Activated T-cell treated with anti-CD3 and anti-CD28 coated beads, Interleukin-2, amount 50 U/mL, for 4 hours (primary cell): ENCODE results near the gene CCIN. TPM values are rescaled to one million over a fixed set of nuclear protein-coding genes. Genes with fewer than 3 reads are reported as not detected.
"Not testable (repeated sequence)": the region's sequence is repeated elsewhere in the genome, so short reads cannot be mapped to it uniquely, and the experiment has no call there.

Experiments used
- ATAC-seq, 2 donors: fragments of 200-7000 bp; cut with Tn5 transposase; one replicate each; pipeline ENCODE4 v1.10.0; 2021
- DNase-seq: peaks from one replicate; pipeline ENCODE4 v3.0.0-alpha.2; 2020
- H3K27me3 Mint-ChIP-seq: one replicate; pipeline ENCODE4 v1.8.0; 2021; ENCODE audit warnings: low read depth, mixed read lengths
- H3K36me3 Mint-ChIP-seq: one replicate; pipeline ENCODE4 v1.8.0; 2022; ENCODE audit warnings: mixed read lengths; ENCODE audit not compliant: insufficient read depth
- H3K4me1 Mint-ChIP-seq: one replicate; pipeline ENCODE4 v1.8.0; 2021; ENCODE audit warnings: low read depth, mixed read lengths
- H3K4me3 Mint-ChIP-seq: one replicate; pipeline ENCODE4 v1.8.0; 2021; ENCODE audit warnings: mild to moderate bottlenecking, moderate library complexity, mixed read lengths
- H3K9me3 Mint-ChIP-seq: one replicate; pipeline ENCODE4 v1.8.0; 2021; ENCODE audit warnings: mixed read lengths
- total RNA-seq, 3 donors: library from RNA; stranded (reverse); gene quantifications; one replicate each; pipeline ENCODE4 v1.2.1, GENCODE V29; 2021

Gene CCIN
- total RNA-seq, 3 donors from 2014 or later, result not detected

DNA sequence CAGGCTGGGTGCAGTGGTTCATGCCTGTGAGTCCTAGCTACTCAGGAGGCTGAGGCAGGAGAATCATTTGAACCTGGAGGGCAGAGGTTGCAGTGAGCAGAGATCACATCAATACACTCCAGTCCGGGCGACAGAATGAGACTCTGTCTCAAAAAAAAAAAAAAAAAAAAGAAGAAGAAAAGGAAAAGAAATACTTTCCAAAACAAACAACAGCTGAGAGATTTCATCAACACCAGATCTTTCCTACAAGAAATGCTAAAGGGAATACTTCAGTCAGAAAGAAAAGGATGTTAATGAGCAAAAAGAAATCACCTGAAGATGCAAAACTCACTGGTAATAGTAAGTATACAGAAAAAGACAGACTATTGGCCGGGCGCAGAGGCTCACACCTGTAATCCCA lies 8.4 kb downstream of the CCIN start:
- no peak for ATAC-seq
- H3K36me3 Mint-ChIP-seq, result no peaks in the 10 kb centered on the region
- peaks cover 4% of the 10 kb centered on the region for H3K4me1 Mint-ChIP-seq

DNA sequence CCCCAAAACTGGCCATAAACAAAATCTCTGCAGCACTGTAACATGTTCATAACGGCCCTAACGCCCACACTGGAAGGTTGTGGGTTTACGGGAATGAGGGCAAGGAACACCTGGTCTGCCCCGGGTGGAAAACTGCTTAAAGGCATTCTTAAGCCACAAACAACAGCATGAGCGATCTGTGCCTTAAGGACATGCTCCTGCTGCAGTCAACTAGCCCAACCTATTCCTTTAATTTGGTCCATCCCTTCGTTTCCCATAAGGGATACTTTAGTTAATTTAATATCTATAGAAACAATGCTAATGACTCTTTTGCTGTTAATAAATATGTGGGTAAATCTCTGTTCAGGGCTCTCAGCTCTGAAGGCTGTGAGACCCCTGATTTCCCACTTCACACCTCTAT lies 11.1 kb downstream of the CCIN start:
- not testable (repeated sequence) for DNase-seq, H3K27me3 Mint-ChIP-seq, H3K4me1 Mint-ChIP-seq

More for the DNA sequence above, 8.4 kb downstream of the CCIN start:
- Mint-ChIP-seq H3K4me3 (no peak overlapping the region), H3K27me3 (no peaks in the 10 kb centered on the region), H3K9me3 (peaks cover 5% of the 10 kb centered on the region)
- no peak for DNase-seq

DNA sequence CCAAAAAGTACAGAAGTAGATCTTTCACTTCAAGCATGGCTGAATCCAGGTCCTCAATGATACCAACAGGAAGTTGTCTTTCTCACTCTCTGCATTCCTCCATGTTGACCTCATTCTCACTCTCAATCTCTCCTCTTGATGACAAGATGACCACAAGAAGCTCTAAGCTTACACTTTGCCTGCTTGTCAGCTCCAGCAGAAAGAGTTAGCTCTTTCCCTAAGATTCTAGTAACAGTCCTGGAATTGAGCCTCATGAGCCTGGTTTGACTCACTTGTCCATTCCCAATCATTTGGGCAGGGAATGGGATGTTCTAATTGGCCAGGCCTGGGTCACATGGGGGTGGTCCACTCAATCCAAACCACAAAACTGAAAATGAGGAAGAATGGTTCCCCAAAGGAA lies 18.2 kb downstream of the CCIN start:
- Mint-ChIP-seq H3K9me3 (no peaks in the 10 kb centered on the region), H3K27me3 (no peaks in the 10 kb centered on the region), H3K4me3 (no peak overlapping the region), H3K4me1 (peaks cover 19% of the 10 kb centered on the region), H3K36me3 (no peaks in the 10 kb centered on the region)
- DNase-seq, result no peak
- ATAC-seq, result no peak

More for the DNA sequence above, 11.1 kb downstream of the CCIN start:
- H3K9me3 Mint-ChIP-seq, H3K4me3 Mint-ChIP-seq, ATAC-seq, H3K36me3 Mint-ChIP-seq: not testable (repeated sequence)

DNA sequence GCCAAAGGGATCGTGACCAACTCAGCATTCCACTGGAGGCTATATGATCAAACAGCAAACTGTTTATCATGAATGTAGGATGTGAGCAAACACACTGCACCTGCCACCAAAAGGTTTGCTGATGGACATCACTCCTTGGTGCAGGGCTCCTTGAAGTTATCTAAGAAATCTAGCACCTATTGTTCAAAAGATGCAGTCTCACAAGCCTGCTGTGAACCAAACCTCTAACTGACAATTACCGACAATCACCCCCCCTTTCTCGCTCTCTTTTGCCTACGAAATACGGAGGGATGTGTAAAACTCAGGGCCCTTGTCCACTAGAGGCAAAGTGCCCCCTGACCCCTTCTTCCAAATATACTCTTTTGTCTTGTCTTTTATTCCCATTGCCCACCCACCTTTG lies 19.0 kb downstream of the CCIN start:
- Mint-ChIP-seq H3K36me3 (peaks cover 3% of the 10 kb centered on the region), H3K9me3 (no peaks in the 10 kb centered on the region), H3K4me1 (peaks cover 27% of the 10 kb centered on the region), H3K4me3 (no peak overlapping the region), H3K27me3 (no peaks in the 10 kb centered on the region)
- DNase-seq (no peak), ATAC-seq (no peak)

DNA sequence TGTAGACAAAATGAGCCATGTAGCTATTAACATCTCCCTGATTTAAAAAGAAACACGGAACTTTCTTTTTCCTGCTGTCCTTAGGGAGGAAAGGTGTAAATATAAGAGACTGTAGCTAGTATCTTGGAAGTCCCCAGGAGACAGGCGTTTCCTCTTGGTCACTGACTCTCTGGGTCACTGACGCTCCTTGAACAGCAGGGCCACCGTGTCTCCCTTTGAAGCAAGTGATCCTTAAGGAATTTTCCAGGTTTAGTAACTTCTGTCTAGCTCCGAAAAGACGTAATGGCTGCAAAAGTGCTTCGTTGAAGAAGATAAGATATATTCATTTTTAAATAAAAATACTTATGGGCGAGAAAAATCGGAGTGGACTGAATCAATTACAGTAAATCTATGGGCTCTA lies 20.8 kb downstream of the CCIN start:
- H3K27me3 Mint-ChIP-seq, result no peaks in the 10 kb centered on the region
- peaks cover 44% of the 10 kb centered on the region for H3K4me1 Mint-ChIP-seq
- peaks cover 10% of the 10 kb centered on the region for H3K36me3 Mint-ChIP-seq
- no peak for ATAC-seq
- DNase-seq, result no peak
- peak overlapping the region; percentile 99 for H3K4me3 Mint-ChIP-seq
- no peaks in the 10 kb centered on the region for H3K9me3 Mint-ChIP-seq

DNA sequence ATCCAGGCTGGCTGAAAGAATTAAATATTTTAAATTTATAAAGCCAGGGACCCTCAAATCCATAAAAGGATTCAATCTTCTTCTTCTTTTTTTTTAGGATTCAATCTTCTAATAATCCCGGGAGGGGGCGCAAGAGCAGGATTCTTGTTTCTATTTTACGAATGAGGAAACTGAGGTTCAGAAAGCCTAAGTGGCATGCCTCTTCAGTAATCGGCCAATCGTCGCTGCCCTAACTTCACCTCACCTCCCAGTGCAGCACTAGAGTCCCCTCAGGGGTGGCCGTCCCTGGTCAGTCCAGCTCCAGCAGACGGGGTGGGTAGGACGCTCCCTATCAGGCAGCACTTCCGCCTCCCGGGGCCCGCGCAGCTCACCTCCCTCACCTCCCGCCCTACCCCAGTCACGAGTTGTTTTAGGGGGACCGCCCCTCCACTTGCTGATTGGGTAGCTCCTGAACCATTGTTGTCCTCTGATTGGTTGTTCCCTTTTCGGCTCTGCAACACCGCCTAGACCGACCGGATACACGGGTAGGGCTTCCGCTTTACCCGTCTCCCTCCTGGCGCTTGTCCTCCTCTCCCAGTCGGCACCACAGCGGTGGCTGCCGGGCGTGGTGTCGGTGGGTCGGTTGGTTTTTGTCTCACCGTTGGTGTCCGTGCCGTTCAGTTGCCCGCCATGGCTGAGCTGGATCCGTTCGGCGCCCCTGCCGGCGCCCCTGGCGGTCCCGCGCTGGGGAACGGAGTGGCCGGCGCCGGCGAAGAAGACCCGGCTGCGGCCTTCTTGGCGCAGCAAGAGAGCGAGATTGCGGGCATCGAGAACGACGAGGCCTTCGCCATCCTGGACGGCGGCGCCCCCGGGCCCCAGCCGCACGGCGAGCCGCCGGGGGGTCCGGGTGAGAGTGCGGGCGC lies 21.5 kb downstream of the CCIN start, which contains the start of gene CLTA:
CLTA (plus strand) TSS at position 534 of the 902 bp plus-strand sequence; CDS start at position 670, 136 bp downstream.
- peak within 1 kb of the TSS; percentile 99 for H3K4me3 Mint-ChIP-seq
- peak; percentile 98 to 99 for ATAC-seq
- H3K27me3 Mint-ChIP-seq, result no peaks in the 10 kb centered on the region
- peaks cover 51% of the 10 kb centered on the region for H3K4me1 Mint-ChIP-seq
- peaks cover 14% of the 10 kb centered on the region for H3K36me3 Mint-ChIP-seq
- no peaks in the 10 kb centered on the region for H3K9me3 Mint-ChIP-seq
- peak; percentile 86 for DNase-seq

DNA sequence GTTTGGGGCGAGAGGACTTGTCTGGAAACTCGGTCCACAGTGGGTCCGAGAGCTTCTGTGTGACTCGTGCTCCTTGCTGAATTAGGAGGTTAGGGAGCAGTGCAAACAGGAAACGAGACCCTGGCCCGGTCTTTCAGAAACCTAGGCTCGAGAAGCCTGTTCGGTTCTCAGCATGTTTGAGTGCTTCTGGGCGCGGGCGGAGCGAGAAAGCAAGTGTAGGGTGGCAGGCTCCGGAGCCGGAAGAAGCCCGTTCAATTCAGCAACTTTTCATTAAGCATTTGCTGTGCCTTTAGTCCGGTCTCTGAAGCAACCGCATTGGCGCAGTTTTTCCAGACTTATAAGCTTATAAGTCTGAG lies 22.1 kb downstream of the CCIN start:
- no peaks in the 10 kb centered on the region for H3K27me3 Mint-ChIP-seq
- H3K36me3 Mint-ChIP-seq, result peaks cover 14% of the 10 kb centered on the region
- peaks cover 51% of the 10 kb centered on the region for H3K4me1 Mint-ChIP-seq
- ATAC-seq, result peak; percentile 24 to 37
- peak overlapping the region; percentile 99 for H3K4me3 Mint-ChIP-seq
- no peaks in the 10 kb centered on the region for H3K9me3 Mint-ChIP-seq
- DNase-seq, result peak; percentile 38

DNA sequence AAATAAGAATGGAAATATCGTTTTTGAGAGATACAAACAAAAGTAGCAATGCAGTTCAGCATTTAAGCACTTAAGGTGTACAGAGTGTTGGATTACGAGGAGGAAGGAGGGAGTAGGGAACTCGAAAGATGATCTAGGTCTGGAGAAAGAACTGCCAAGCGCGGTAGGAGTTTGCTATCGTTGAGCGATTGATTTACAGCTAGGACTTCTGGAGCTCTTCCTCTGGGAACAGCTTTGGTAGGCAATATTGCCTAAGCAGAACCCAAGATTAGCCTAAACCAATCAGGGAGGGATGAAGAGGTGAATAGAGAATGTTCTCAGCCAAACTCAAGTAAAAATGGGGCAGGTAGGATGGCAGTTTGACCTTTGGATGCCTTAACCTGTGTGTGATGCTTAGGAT lies 22.5 kb downstream of the CCIN start:
- ATAC-seq (no peak), DNase-seq (no peak)
- H3K4me1 Mint-ChIP-seq, result peaks cover 52% of the 10 kb centered on the region
- H3K36me3 Mint-ChIP-seq, result peaks cover 14% of the 10 kb centered on the region
- no peaks in the 10 kb centered on the region for H3K27me3 Mint-ChIP-seq
- no peaks in the 10 kb centered on the region for H3K9me3 Mint-ChIP-seq
- peak overlapping the region; percentile 99 for H3K4me3 Mint-ChIP-seq

DNA sequence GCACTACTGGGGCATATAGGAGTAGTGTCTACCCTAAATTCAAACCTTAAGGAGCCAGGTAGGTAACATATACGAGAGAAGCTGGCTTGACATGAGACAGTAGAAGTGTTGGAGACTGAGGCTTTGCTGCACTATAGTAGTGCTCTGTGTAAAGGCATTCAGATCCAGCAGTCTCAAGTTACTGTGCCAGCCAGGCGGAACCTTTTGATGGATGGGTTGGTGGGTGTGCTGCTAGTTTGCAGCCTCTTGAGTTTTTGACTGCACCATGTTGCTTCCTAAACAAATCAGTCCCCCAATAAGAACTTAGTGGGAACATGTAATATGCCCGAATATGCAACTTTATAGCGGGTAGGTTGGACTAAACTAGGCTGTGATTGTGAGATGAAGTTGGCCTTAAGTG lies 23.0 kb downstream of the CCIN start:
- no peaks in the 10 kb centered on the region for H3K9me3 Mint-ChIP-seq
- H3K4me1 Mint-ChIP-seq, result peaks cover 54% of the 10 kb centered on the region
- H3K36me3 Mint-ChIP-seq, result peaks cover 14% of the 10 kb centered on the region
- no peaks in the 10 kb centered on the region for H3K27me3 Mint-ChIP-seq
- DNase-seq, result no peak
- ATAC-seq, result no peak
- H3K4me3 Mint-ChIP-seq, result peak overlapping the region; percentile 99

DNA sequence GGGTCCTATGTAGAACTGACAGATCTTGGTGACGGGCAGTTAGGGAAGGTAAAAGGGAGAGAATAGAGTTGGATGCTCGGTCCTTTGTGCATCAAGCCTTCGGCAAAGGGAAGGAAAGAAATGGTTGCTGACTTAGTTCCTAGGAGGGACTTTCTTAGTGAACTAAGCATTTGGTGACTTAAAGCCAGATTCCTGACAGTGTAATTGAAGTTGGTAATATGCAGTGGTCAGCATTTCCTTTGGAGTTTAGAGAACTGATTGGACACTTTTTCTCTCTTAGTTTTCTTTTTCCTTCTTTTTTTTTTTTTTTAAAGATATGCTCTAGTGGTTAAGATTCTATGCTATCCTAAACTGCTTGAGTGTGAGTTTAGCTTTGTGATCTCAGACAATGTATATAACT lies 23.8 kb downstream of the CCIN start:
- Mint-ChIP-seq H3K9me3 (no peaks in the 10 kb centered on the region), H3K4me1 (peaks cover 54% of the 10 kb centered on the region), H3K4me3 (peak overlapping the region; percentile 99), H3K27me3 (no peaks in the 10 kb centered on the region), H3K36me3 (peaks cover 18% of the 10 kb centered on the region)
- ATAC-seq, result no peak
- no peak for DNase-seq

DNA sequence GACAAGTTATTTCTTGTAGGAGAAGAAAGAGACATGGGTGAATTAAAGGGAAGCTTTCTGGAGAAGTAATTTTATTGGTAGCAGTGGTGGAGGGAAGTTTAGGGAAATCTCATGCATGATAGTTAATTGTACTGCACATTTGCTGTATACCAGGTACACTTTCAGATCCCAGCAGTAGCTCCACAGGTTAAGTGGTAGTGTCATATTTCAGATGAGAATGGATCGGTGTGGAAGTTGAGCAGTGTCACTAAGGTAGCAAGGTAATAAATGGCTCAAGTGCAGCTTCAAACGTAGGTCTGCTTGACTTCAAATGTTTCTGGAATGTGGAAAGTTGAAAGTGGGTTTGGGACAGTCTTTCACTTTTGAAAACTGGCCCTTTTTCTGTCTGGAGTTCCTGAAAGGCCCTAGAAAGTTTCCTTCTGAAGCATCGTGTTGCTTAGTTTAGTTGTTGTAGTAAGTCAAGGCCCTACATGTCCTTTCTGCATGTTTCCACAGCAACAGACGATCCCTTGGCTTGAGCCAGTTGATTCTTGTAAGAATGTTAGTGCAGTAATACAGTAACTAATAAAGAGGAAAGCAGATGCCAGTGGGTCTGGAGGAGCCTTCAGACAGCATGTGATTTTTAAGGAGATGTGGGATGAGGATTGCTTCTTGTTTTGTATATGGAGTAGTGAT lies 25.3 kb downstream of the CCIN start:
- DNase-seq (no peak), ATAC-seq (no peak)
- peak overlapping the region; percentile 39 for H3K4me3 Mint-ChIP-seq
- no peaks in the 10 kb centered on the region for H3K27me3 Mint-ChIP-seq
- no peaks in the 10 kb centered on the region for H3K9me3 Mint-ChIP-seq
- peaks cover 54% of the 10 kb centered on the region for H3K4me1 Mint-ChIP-seq
- H3K36me3 Mint-ChIP-seq, result peaks cover 20% of the 10 kb centered on the region

DNA sequence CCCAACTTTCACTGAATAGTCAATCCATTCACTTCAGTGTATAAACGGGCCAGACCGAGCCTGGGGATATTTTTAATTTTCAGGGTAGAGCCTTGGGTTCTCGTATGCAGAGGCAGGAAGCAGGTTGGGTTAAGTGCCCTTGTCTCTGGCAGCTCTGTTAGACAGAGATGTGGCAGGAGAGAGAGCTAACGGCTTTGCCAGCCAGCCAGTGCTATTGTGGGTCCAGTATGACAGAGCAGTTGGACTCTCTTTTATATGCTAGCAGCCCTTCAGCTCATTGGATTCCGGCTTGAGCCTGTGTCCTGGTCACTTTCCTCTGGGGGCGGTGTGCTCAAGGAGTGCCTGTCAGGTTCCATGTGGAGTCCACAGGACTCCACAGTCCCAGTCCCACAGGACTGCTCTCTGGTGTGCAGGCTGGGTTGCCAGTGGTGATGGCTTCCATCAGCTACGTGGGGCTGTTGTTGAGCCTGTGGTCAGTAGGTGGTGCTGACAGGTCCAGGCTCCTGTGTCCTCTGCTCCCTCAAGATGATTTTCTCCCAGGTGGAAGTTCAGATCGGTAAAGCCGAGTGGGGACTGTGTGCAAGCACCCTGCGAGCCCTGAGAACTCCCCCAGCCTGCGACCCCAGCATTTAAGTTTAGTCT lies 35.8 kb downstream of the CCIN start:
- Mint-ChIP-seq H3K4me1 (peaks cover 40% of the 10 kb centered on the region), H3K36me3 (peaks cover 52% of the 10 kb centered on the region), H3K27me3 (no peaks in the 10 kb centered on the region), H3K4me3 (no peak overlapping the region), H3K9me3 (no peaks in the 10 kb centered on the region)
- ATAC-seq, result no peak
- no peak for DNase-seq

DNA sequence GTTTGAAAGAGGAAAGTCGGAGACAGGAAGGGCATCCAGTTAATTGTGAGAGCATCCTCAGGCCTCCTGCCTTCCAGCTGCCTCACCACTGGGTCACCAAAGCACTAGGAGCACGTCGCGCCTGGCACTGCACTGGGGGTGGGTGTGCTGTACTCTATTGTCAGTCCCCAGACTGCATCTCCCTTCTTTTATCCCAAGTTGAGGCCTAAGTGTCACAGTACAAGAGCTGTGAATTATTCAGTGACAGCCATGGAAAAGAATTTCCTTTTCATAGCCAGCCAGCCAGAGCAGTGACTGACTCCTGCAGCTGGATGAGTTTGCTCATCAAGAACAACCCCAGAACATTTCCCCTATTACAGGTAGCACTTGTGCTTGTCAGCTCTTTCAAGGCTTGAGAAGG lies 37.8 kb downstream of the CCIN start:
- Mint-ChIP-seq H3K9me3 (no peaks in the 10 kb centered on the region), H3K4me1 (peaks cover 53% of the 10 kb centered on the region), H3K27me3 (no peaks in the 10 kb centered on the region), H3K36me3 (peaks cover 64% of the 10 kb centered on the region), H3K4me3 (no peak overlapping the region)
- DNase-seq (no peak), ATAC-seq (peak; percentile 14 to 18)

DNA sequence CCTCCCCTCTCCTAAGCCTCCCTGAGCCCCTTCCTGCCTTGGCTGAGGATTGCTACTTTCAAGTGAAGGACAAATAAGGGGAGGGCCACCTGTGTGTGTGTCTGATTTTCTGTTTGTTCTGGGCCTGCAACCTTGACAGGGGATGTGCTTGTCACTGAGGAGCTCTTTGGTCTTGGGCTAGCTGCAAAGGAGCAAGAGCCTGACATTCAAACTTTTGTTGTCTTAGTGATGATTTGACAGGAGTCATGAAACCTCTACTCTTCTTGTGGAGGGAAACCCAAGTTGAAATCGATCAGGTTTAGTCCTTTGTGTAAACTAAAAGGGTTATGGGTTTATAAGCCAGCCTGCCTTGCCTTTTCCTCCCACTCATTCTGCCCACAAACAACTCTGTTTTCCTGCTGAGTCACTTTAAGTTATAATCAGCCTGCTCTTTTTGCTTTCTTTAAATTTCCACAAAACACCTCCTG lies 38.4 kb downstream of the CCIN start:
- no peak for DNase-seq
- Mint-ChIP-seq H3K4me1 (peaks cover 49% of the 10 kb centered on the region), H3K36me3 (peaks cover 59% of the 10 kb centered on the region), H3K27me3 (no peaks in the 10 kb centered on the region), H3K4me3 (peak overlapping the region; percentile 43), H3K9me3 (no peaks in the 10 kb centered on the region)
- peak in 1 of 2 donors; percentile 48 for ATAC-seq
